MM.1S (cell line): ENCODE measurements around the gene TGFB1I1.

ENCODE experiments used
- EZH2 ChIP-seq: fragments of 300-600 bp; sonication (generic); optimal IDR thresholded peaks from 2 replicates; pipeline ENCODE3; 2017; ENCODE audit warnings: low read depth, mild to moderate bottlenecking, antibody characterized with exemption, low read length, mixed read lengths
- TF ChIP-seq, protein P1 (sequence below): fragments of 300-600 bp; sonication (generic); IDR thresholded peaks from 2 replicates; pipeline ENCODE4 v1.5.1; 2016; ENCODE audit warnings: antibody characterized with exemption, low read length, mixed read lengths

DNA sequence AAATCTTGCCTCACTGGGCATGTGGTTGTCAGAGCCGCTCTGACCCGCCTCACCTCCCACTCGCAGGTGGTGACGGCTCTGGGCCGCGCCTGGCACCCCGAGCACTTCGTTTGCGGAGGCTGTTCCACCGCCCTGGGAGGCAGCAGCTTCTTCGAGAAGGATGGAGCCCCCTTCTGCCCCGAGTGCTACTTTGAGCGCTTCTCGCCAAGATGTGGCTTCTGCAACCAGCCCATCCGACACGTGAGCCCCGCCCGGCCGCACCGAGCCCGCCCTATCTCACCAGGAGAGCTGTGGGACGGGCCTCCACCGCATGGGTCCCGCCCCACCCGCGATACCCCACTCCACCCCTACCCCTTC lies 4.0 kb downstream of the TGFB1I1 start:
- TF ChIP-seq, protein P1, sequence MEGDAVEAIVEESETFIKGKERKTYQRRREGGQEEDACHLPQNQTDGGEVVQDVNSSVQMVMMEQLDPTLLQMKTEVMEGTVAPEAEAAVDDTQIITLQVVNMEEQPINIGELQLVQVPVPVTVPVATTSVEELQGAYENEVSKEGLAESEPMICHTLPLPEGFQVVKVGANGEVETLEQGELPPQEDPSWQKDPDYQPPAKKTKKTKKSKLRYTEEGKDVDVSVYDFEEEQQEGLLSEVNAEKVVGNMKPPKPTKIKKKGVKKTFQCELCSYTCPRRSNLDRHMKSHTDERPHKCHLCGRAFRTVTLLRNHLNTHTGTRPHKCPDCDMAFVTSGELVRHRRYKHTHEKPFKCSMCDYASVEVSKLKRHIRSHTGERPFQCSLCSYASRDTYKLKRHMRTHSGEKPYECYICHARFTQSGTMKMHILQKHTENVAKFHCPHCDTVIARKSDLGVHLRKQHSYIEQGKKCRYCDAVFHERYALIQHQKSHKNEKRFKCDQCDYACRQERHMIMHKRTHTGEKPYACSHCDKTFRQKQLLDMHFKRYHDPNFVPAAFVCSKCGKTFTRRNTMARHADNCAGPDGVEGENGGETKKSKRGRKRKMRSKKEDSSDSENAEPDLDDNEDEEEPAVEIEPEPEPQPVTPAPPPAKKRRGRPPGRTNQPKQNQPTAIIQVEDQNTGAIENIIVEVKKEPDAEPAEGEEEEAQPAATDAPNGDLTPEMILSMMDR: no peak
- no peak for TF ChIP-seq EZH2
